GM21786 (cell line): ENCODE measurements around the gene ORM2.

Experiments used
- ATAC-seq: cut with Tn5 transposase; IDR thresholded peaks from one replicate; pipeline ENCODE4 v1.9.1; 2021; ENCODE audit not compliant: unreplicated experiment

The ORM2 gene

GRCh38 chr9:114291886-114292590 is 37.6 kb upstream of the ORM2 start:
- no peak for ATAC-seq

- no peak for ATAC-seq
Measured at GRCh38 chr9:114294664-114295063, 35.0 kb upstream of the ORM2 start.

DNA sequence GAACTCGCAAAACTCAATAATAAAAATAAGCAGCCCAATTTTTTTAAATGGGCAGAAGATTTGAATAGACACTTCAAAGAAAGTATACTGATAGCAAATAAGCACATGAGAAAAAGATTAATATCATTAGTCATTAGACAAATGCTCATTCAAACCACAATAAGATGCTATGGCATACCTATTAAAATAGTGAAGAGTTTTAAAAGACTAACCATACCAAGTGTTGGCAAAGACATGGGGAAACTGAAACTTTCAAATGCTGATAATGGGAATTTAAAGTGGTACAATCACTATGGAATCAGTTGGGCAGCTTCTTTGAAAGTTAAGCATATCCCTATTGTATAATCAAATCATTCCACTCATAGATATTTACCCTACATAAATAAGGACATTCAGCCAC is 33.3 kb upstream of the ORM2 start:
- no peak for ATAC-seq

- ATAC-seq, result no peak
Measured at GRCh38 chr9:114299286-114300152, 30.1 kb upstream of the ORM2 start.

DNA sequence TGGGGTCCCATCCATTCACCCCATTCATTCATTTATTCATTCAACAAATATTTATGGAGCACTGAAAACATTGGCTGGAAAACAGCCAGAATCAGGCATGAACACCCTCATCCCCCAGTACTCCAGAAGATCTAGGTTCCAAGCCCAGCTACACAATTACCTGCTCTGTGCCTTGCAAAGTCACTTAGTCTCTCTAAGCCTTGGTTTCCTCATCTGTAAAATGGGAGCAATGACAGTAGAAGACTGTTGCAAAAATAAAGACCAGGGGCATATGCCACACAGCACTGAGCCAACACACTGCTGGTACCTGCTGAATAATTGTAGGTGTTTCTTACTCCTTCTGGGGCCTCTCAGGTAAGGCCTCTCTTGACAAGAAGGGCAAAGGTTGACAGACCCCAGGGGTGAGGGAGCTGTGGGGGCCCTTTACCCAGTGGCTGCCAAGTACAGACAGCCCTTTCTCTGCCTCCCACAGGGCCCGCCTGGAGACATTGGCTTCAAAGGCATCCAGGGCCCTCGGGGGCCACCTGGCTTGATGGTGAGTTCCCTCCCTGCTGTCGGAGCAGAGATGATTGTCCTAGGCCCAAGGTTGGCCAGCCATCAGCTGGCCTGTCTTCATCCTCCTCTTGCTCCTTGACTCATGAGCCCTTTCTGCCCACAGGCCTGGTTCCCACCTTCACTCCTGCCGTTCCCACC is 29.4 kb upstream of the ORM2 start:
- ATAC-seq, result no peak

GRCh38 chr9:114300846-114301797 is 28.5 kb upstream of the ORM2 start:
- ATAC-seq, result no peak

DNA sequence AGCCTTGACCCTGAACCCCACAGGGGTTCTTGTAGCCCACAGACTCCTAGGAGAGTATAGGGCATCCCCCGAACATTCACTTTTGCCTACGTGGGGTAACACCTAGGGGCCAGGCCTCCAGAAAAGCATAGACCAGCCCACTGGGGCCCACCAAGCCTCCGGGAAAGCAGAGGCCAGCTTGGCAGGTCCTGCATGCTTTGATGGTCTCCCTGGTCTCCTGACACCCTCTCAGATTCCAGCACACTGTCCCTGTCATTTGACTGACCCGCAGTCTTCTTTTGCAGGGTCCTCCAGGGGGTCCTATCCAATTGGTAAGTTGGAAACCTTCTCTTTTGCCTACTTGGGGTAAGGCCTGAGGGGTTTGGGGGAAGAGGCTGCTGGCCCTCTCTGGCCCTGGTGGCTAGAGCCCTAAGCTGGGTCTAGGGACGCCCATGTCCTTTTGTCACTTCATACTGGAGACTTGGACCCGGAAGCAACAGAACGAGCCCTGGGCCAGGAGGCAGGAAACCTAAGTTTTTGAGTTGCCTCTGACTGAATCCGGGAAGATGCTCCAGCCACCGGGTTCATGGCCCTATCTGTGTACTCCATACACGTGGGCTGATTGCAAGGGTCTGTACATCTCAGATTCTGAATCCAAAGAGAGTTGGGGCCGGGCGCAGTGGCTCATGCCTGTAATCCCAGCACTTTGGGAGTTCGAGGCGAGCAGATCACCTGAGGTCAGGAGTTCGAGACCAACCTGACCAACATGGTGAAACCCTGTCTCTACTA is 27.7 kb upstream of the ORM2 start:
- no peak for ATAC-seq

- ATAC-seq, result no peak
Measured at GRCh38 chr9:114302727-114303126, 26.9 kb upstream of the ORM2 start.

DNA sequence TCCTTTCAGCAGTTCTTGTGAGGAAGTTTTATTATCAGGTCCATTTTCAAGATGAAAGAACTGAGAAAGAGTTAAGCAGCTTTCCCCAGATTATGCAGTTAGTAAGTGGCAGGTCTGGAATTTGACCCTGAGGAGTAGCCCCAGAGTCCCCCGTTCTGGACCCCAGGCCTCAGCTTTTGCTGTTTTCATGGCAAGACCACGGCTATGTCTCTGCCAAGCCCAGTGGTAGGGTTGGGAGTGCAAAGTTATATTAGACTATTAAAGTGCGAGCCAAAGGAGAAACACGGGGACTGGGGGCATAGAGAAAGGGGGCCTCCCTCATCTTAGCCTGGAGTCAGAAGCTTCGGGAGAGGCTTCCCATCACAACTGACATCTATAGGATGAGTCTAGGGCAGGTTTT is 26.1 kb upstream of the ORM2 start:
- no peak for ATAC-seq

DNA sequence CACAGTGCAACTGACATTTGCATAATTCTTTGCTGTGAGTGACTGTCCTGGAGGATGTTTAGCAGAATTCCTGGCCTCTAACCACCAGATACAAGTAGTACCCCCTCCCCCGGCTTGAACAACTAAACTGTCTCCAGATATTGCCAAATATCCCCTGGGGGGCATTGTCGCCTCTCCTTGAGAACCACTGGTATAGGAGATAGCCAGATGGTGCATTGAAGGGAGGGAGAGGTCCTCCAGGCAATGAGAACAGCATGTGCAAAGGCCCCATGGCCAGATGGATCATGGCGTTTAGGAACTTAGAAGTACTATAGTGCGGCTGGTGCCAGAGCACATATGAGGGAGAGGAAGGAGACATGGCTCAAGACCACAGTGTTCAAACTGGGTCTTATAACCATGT is 25.7 kb upstream of the ORM2 start:
- no peak for ATAC-seq

DNA sequence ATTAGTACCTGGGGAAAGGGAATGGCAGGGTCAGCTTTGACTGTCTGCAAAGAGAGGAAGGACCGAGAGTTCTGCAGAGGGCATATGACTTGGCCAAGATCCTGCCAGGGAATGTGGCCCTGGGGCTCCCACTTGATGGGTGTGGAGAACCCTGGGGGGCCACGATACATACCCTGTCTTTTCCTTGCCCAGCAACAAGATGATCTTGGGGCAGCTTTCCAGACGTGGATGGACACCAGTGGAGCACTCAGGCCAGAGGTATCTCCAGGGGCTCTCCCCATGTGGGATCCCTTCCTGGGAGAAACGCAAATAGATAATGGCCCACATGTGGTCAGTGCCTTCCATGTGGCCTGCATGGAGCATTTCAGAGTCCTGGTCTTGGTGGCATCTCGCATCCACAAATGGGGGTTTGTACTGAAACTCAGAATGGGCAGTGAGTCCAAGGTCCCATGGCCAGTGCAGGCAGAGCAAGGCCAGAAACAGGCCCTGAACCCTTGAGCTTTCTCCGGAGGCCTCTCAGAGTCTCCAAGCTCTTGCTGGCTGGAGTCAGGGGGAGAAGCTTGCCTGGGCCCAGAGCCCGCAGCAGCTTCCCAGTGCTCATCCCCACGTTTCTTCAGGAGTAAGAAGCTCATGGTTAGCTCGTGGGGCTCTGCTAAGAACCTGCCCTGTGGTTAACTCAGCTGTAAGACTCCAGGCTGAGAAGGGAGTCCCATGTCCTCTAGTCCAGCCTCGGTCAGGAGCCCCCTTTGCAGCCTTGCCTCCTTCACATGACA is 25.1 kb upstream of the ORM2 start:
- no peak for ATAC-seq

DNA sequence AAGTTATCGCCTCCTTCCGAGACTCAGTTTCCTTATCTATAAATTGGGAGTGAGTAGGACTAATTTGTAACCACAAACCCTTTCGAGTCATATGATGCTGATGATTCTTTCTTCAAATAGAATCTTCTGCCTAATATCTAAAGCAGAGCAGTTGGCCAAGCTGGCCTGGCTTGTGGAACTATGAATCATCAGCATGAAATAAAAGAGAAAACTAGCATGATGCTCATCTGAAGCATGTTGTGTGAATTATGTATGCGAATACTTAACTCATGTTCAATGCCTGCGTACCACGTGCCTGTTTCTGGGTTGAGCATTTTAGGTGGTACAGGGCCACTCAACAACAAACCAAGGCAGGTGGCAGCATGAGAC is 21.8 kb upstream of the ORM2 start:
- ATAC-seq, result no peak

DNA sequence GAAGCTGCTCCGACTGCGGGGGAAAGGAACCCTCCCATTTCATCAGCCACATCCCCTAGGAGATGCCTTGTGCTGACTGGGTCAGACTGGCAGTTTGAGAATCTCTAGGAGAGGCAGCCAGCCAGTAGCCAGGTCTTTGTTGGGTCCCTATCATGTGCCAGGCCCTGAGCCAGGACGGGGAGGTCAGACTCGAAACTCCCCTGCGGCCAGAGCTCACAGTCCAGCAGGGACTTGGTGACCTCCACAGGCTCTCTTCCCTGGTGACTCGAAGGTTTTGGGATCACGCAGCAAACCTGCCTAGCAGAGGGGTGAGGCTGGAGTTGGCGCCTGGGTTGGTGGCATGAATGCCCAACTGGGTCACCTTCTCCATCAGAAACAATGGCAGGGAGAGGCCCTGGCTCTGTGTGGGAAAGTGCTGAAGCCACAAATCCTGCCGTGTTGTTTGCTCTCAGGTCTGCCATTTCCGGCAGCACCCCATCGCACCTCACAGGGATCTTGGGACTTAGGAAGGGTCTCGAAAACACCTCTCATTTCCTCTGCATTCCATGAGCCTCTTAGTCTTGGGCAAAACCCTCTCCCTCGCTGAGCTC is 21.2 kb upstream of the ORM2 start:
- no peak for ATAC-seq

GRCh38 chr9:114309096-114309495 is 20.6 kb upstream of the ORM2 start:
- ATAC-seq, result no peak

- ATAC-seq, result no peak
Measured at GRCh38 chr9:114310471-114311450, 18.9 kb upstream of the ORM2 start.

DNA sequence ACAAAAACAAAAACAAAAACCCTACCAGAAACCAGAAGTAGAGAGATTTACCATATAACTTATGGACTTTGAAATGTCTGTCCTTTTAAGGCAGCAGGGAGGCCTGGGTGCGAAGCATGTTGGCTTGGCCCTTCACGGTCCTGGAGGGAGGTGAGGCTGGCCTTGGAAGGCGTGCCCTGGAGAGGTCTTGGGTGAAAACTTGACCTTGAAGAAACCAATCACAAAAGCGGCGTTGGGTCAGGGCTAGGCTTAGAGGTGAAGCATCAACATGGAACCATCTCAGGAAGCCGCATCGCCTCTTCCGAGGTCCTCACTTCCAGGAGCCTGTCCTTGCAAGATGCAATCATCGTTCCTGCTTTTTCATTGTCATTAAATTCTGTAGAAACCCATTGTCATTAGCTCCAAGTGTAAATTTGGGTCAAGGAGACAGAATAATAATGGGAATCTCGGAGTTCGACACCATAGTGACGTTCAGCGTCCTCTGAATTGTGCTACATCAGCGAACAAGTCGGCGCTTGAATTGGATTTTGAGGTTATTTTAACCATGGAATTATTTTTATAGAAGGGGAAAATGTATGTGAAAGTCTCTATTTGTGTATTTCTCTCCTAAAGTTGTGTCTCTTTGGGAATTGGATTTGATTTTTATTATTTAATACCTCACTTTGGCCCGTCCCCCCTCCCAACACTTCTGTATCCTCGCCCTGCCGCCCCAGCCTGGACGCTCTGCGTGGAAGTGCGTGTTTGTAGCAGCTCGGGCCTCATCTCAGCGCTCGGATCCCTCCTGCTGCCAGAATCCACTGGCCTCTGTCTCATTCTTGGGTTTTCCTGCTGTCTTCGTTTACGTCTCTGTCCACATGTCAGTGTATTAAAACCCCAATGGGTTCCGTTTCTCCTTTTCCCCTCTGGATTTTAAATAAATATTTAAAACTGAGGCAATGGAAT is 17.8 kb upstream of the ORM2 start:
- ATAC-seq, result no peak

DNA sequence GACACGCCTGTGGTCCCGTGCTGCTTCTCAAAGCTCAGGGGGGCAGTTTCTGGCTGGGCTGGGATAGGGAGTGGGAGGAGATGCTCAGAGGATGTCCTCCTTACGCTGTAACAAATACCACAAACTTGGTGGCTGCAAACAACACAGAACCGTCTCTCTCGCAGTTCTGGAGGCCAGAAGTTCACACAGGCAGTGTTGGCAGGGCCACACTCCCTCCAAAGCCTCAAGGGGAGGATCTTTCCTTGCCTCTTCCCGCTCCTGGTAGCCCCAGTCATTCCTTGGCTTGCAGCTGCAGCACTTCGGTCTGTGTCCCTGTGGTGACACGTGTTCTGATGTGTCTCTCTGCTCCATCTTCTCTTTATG is 17.2 kb upstream of the ORM2 start:
- ATAC-seq, result no peak
